Measurements from ENCODE around the gene CD27.
"Not testable (repeated sequence)": the region's sequence is repeated elsewhere in the genome, so short reads cannot be mapped to it uniquely, and the experiment has no call there.

Gene CD27

GRCh38 chr12:6470375-6471163 is 25.8 kb downstream of the CD27 start, which contains the start of gene VAMP1:
TSS of gene VAMP1 (minus strand) at chr12:6470677. CDS start at chr12:6470531, 146 bp downstream.
- Histone ChIP-seq H3K4me3 (peak within 1 kb of the TSS; percentile 76), H3K36me3 (replicated peaks) (peaks cover 6% of the 10 kb centered on the region; the same call in 1 of the 2 replicates), H3K27me3 (ENCODE audit: low read depth) (no peaks in the 10 kb centered on the region), H3K4me1 (peaks cover 5% of the 10 kb centered on the region; the same call in 1 of the 2 replicates), H3K9me3 (no peaks in the 10 kb centered on the region)
- in situ Hi-C loops (cut with MboI; ENCODE audit: low sequenced_read_pairs): no loop called here
- peak; percentile 97 to 99 for DNase-seq (ENCODE audit: low spot score in 2 of 2)

GRCh38 chr12:6471989-6472360 is 27.2 kb downstream of the CD27 start:
- H3K36me3 ChIP-seq (replicated peaks): no peaks in the 10 kb centered on the region
- H3K27me3 ChIP-seq (ENCODE audit: low read depth): no peaks in the 10 kb centered on the region
- H3K4me3 ChIP-seq: no peak overlapping the region
- in situ Hi-C loops (cut with MboI; ENCODE audit: low sequenced_read_pairs): no loop called here
- peaks cover 5% of the 10 kb centered on the region; the same call in 1 of the 2 replicates for H3K4me1 ChIP-seq
- no peak for DNase-seq (ENCODE audit: low spot score in 2 of 2)
- H3K9me3 ChIP-seq: peaks cover 6% of the 10 kb centered on the region; the same call in 1 of the 2 replicates

GRCh38 chr12:6472491-6472890 is 27.7 kb downstream of the CD27 start:
- peaks cover 5% of the 10 kb centered on the region; the same call in 1 of the 2 replicates for H3K4me1 ChIP-seq
- DNase-seq (ENCODE audit: low spot score in 2 of 2): no peak
- H3K36me3 ChIP-seq (replicated peaks): no peaks in the 10 kb centered on the region
- H3K9me3 ChIP-seq: peaks cover 6% of the 10 kb centered on the region; the same call in 1 of the 2 replicates
- H3K27me3 ChIP-seq (ENCODE audit: low read depth): no peaks in the 10 kb centered on the region
- in situ Hi-C loops (cut with MboI; ENCODE audit: low sequenced_read_pairs): no loop called here
- H3K4me3 ChIP-seq: no peak overlapping the region

- H3K4me1 ChIP-seq; DNase-seq (ENCODE audit: low spot score in 2 of 2); H3K9me3 ChIP-seq; H3K27me3 ChIP-seq (ENCODE audit: low read depth); H3K36me3 ChIP-seq (replicated peaks); in situ Hi-C loops (cut with MboI; ENCODE audit: low sequenced_read_pairs); H3K4me3 ChIP-seq: not testable (repeated sequence)
These were observed 30.6 kb downstream of the CD27 start for GRCh38 chr12:6475233-6475975.

- Histone ChIP-seq H3K27me3 (ENCODE audit: low read depth) (no peaks in the 10 kb centered on the region), H3K9me3 (peaks cover 6% of the 10 kb centered on the region; the same call in 1 of the 2 replicates), H3K4me1 (no peaks in the 10 kb centered on the region), H3K36me3 (replicated peaks) (no peaks in the 10 kb centered on the region), H3K4me3 (no peak overlapping the region)
- no peak for DNase-seq (ENCODE audit: low spot score in 2 of 2)
- in situ Hi-C loops (cut with MboI; ENCODE audit: low sequenced_read_pairs): no loop called here
These were observed 31.7 kb downstream of the CD27 start for GRCh38 chr12:6476489-6476888.

GRCh38 chr12:6477601-6478377 is 33.0 kb downstream of the CD27 start:
- H3K4me3 ChIP-seq; DNase-seq (ENCODE audit: low spot score in 2 of 2); H3K9me3 ChIP-seq; H3K4me1 ChIP-seq; in situ Hi-C loops (cut with MboI; ENCODE audit: low sequenced_read_pairs); H3K36me3 ChIP-seq (replicated peaks); H3K27me3 ChIP-seq (ENCODE audit: low read depth): not testable (repeated sequence)

- Histone ChIP-seq H3K9me3 (peaks cover 6% of the 10 kb centered on the region; the same call in 1 of the 2 replicates), H3K4me1 (no peaks in the 10 kb centered on the region), H3K27me3 (ENCODE audit: low read depth) (no peaks in the 10 kb centered on the region), H3K4me3 (no peak overlapping the region), H3K36me3 (replicated peaks) (no peaks in the 10 kb centered on the region)
- in situ Hi-C loops (cut with MboI; ENCODE audit: low sequenced_read_pairs): no loop called here
- DNase-seq (ENCODE audit: low spot score in 2 of 2): no peak
These were observed 33.7 kb downstream of the CD27 start for GRCh38 chr12:6478416-6478815.

- DNase-seq (ENCODE audit: low spot score in 2 of 2): no peak
- H3K9me3 ChIP-seq: no peaks in the 10 kb centered on the region
- H3K36me3 ChIP-seq (replicated peaks): peaks cover 9% of the 10 kb centered on the region
- H3K27me3 ChIP-seq (ENCODE audit: low read depth): no peaks in the 10 kb centered on the region
- in situ Hi-C loops (cut with MboI; ENCODE audit: low sequenced_read_pairs): no loop called here
- H3K4me3 ChIP-seq: no peak overlapping the region
- peaks cover 8% of the 10 kb centered on the region for H3K4me1 ChIP-seq
These were observed 43.5 kb downstream of the CD27 start for GRCh38 chr12:6488240-6488639.

- no peak for DNase-seq (ENCODE audit: low spot score in 2 of 2)
- H3K9me3 ChIP-seq: no peaks in the 10 kb centered on the region
- H3K4me1 ChIP-seq: peaks cover 8% of the 10 kb centered on the region
- H3K4me3 ChIP-seq: no peak overlapping the region
- in situ Hi-C loops (cut with MboI; ENCODE audit: low sequenced_read_pairs): no loop called here
- peaks cover 9% of the 10 kb centered on the region for H3K36me3 ChIP-seq (replicated peaks)
- no peaks in the 10 kb centered on the region for H3K27me3 ChIP-seq (ENCODE audit: low read depth)
These were observed 44.7 kb downstream of the CD27 start for GRCh38 chr12:6489449-6489848.

GRCh38 chr12:6490673-6491072 is 45.9 kb downstream of the CD27 start:
- H3K4me1 ChIP-seq: peaks cover 15% of the 10 kb centered on the region
- H3K36me3 ChIP-seq (replicated peaks): peaks cover 21% of the 10 kb centered on the region
- H3K27me3 ChIP-seq (ENCODE audit: low read depth); in situ Hi-C loops (cut with MboI; ENCODE audit: low sequenced_read_pairs); H3K9me3 ChIP-seq; DNase-seq (ENCODE audit: low spot score in 2 of 2); H3K4me3 ChIP-seq: not testable (repeated sequence)

- in situ Hi-C loops (cut with MboI; ENCODE audit: low sequenced_read_pairs): no loop called here
- Histone ChIP-seq H3K9me3 (no peaks in the 10 kb centered on the region), H3K36me3 (replicated peaks) (peaks cover 40% of the 10 kb centered on the region)
These were observed 48.2 kb downstream of the CD27 start, which contains the start of gene MRPL51 for GRCh38 chr12:6492838-6493496. TSS of gene MRPL51 (minus strand) at chr12:6493262. CDS start at chr12:6493136, 126 bp downstream.

GRCh38 chr12:6493497-6494257 is 48.9 kb downstream of the CD27 start, which contains the start of gene NCAPD2:
TSS of gene NCAPD2 (plus strand) at chr12:6494102. CDS start at chr12:6495099, 997 bp downstream.
- no peaks in the 10 kb centered on the region for H3K9me3 ChIP-seq
- peaks cover 21% of the 10 kb centered on the region for H3K4me1 ChIP-seq
- in situ Hi-C loops (cut with MboI; ENCODE audit: low sequenced_read_pairs): no loop called here
- peaks cover 47% of the 10 kb centered on the region for H3K36me3 ChIP-seq (replicated peaks)
- H3K4me3 ChIP-seq: peak within 1 kb of the TSS; percentile 81
- no peaks in the 10 kb centered on the region for H3K27me3 ChIP-seq (ENCODE audit: low read depth)
- peak; percentile 97 for DNase-seq (ENCODE audit: low spot score in 2 of 2)

More at GRCh38 chr12:6492838-6493496, 48.2 kb downstream of the CD27 start, which contains the start of gene MRPL51:
- no peaks in the 10 kb centered on the region for H3K27me3 ChIP-seq (ENCODE audit: low read depth)
- peak; percentile 92 to 99 for DNase-seq (ENCODE audit: low spot score in 2 of 2)
- H3K4me1 ChIP-seq: peaks cover 21% of the 10 kb centered on the region
- peak within 1 kb of the TSS; percentile 81 for H3K4me3 ChIP-seq

Data from HAP-1 (cell line).